ENCODE data around the gene JCAD.

Gene JCAD

GRCh38 chr10:30058570-30059132 is 735 bp downstream of the JCAD start:
- DNase-seq (ENCODE audit: extremely low read depth, low read depth), result no peak
- no peak for TF ChIP-seq CTCF (IDR thresholded peaks at IDR 0.05; ENCODE audit: low read depth, low read length)

- no peak for DNase-seq (ENCODE audit: extremely low read depth, low read depth)
- no peak for TF ChIP-seq CTCF (IDR thresholded peaks at IDR 0.05; ENCODE audit: low read depth, low read length)
These were observed 1.4 kb downstream of the JCAD start for GRCh38 chr10:30057894-30058556.

GRCh38 chr10:30057421-30057841 is 2.0 kb downstream of the JCAD start:
- DNase-seq (ENCODE audit: extremely low read depth, low read depth), result no peak

GRCh38 chr10:30056767-30057355 is 2.5 kb downstream of the JCAD start:
- no peak for TF ChIP-seq CTCF (IDR thresholded peaks at IDR 0.05; ENCODE audit: low read depth, low read length)
- no peak for DNase-seq (ENCODE audit: extremely low read depth, low read depth)

More at GRCh38 chr10:30057421-30057841, 2.0 kb downstream of the JCAD start:
- no peak for TF ChIP-seq CTCF (IDR thresholded peaks at IDR 0.05; ENCODE audit: low read depth, low read length)

GRCh38 chr10:30056281-30056680 is 3.1 kb downstream of the JCAD start:
- TF ChIP-seq CTCF (IDR thresholded peaks at IDR 0.05; ENCODE audit: low read depth, low read length), result no peak
- DNase-seq (ENCODE audit: extremely low read depth, low read depth), result no peak

- TF ChIP-seq CTCF (IDR thresholded peaks at IDR 0.05; ENCODE audit: low read depth, low read length), result no peak
- no peak for DNase-seq (ENCODE audit: extremely low read depth, low read depth)
These were observed 4.1 kb downstream of the JCAD start for GRCh38 chr10:30055226-30055662.

GRCh38 chr10:30052062-30052461 is 7.3 kb downstream of the JCAD start:
- no peak for TF ChIP-seq CTCF (IDR thresholded peaks at IDR 0.05; ENCODE audit: low read depth, low read length)
- DNase-seq (ENCODE audit: extremely low read depth, low read depth), result no peak

All from AG09319 (cell line).